GM18867 (cell line): Measurements from ENCODE around the gene SERAC1.

Experiments used
- ATAC-seq: cut with Tn5 transposase; IDR thresholded peaks from one replicate; pipeline ENCODE4 v1.9.1; 2021; ENCODE audit warnings: mild to moderate bottlenecking, moderate library complexity; ENCODE audit not compliant: unreplicated experiment

Gene SERAC1

DNA sequence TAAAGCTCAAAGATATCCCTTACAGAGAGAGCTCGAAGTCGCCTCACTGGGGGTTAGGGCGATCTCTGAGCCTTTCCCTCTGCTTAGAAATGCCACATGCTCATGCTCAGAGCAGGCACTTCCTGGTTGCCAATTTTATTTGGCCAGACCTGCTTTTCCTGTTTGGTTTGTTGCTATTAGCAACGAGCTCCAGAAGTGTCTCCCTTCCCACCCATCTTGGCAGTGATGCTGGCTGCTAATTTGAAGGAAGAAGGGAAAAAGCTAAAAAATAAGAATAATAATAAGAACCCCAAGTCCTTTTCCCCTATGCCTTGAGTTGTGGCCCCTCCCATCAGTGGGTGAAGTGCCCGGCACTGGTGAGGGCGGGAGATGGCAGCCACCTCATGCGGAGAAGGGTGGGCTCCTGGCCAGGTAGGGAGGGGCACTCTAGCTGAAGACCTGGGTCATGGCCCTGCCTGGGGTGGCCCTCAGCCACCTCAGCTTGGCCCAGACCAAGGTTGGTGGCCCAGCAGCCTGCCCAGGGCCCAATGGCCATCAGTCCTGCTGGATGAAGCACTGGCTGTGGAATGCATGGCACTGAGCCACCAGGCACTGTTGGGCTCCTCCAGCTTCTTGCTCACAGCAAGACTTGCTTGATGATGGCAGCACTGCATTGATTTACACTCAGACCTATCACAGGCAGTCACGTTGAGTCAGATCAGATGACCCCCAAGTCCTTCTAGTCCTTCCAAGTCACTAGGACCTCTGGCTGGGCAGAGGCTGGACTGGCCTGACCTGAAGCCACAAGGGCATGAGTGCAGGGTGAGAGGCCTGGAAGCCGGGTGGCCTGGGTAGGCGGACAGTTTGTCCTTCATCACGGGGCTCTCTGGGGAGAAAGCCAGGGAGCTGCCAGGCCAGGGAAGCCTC lies 107.4 kb downstream of the SERAC1 start:
- no peak for ATAC-seq
